Measurements from ENCODE around the gene ABCC3.

The ABCC3 gene

DNA sequence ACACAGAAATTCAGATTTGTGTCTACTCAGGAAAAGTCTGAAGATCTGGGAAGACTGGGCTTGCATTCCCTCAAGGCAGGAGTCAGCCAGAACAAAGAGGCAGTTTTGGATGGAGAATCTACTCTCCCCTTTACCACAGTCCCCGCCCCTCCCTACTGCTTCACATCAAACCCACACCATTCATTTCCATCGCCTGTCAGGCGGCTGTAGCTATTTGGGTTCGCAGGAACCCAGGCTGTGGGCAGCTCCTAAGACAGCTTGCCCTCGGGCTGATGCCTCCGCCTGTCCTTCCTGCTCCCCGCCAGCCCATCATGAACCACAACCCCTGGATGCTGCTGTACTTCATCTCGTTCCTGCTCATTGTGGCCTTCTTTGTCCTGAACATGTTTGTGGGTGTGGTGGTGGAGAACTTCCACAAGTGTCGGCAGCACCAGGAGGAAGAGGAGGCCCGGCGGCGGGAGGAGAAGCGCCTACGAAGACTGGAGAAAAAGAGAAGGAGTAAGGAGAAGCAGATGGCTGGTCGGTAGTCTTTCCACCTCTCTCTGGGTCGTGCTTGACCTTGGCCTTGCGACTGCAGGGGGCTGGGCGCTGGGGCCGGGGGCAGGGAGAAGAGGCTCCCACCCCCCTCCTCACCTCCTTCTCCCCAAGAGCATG lies 27.0 kb upstream of the ABCC3 start:
- TF ChIP-seq, protein P1, sequence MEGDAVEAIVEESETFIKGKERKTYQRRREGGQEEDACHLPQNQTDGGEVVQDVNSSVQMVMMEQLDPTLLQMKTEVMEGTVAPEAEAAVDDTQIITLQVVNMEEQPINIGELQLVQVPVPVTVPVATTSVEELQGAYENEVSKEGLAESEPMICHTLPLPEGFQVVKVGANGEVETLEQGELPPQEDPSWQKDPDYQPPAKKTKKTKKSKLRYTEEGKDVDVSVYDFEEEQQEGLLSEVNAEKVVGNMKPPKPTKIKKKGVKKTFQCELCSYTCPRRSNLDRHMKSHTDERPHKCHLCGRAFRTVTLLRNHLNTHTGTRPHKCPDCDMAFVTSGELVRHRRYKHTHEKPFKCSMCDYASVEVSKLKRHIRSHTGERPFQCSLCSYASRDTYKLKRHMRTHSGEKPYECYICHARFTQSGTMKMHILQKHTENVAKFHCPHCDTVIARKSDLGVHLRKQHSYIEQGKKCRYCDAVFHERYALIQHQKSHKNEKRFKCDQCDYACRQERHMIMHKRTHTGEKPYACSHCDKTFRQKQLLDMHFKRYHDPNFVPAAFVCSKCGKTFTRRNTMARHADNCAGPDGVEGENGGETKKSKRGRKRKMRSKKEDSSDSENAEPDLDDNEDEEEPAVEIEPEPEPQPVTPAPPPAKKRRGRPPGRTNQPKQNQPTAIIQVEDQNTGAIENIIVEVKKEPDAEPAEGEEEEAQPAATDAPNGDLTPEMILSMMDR (IDR thresholded peaks at IDR 0.05): no peak
- no peak overlapping the region for H3K4me3 ChIP-seq
- no peak overlapping the region for H3K27ac ChIP-seq
- DNase-seq (ENCODE audit: low spot score): no peak

DNA sequence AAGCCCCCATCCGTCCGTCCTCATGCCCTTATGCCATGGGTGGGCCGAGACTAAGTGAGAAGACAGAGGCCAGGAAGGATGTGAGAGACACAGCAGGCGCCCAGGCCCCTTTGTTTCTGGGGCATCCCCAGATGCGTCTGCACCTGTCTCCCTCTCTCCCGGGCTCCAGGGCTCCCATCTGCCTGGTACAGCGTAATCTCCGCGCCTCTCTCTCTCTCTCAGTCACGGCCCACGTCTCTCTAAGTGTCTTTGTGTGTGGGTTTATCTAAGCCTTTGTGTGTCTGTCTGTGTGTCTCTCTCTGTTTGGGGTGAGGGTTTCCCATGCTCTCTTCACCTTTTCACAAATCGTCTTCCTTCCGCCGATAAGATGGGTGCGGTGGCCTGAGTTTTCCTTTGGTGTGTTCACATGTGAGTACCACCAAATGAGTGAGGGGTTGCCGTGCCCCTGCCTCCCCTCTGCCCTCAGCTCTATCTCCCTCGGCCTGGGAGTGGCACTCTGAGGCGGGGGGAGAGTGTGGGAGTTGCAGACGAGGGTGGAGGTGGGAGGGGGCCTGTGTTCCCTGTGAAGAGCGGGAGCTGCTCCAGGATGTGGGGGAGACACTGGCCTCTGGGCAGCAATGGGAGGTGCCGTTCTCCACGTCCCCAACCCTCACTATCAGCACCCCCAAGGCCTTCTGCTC lies 25.8 kb upstream of the ABCC3 start:
- no peak for DNase-seq (ENCODE audit: low spot score)
- Histone ChIP-seq H3K4me3 (no peak overlapping the region), H3K27ac (no peak overlapping the region)
- TF ChIP-seq, protein P1 (IDR thresholded peaks at IDR 0.05): no peak

- H3K4me3 ChIP-seq: no peak overlapping the region
- TF ChIP-seq, protein P1 (IDR thresholded peaks at IDR 0.05): no peak
- H3K27ac ChIP-seq: no peak overlapping the region
- no peak for DNase-seq (ENCODE audit: low spot score)
Observed at GRCh38 chr17:50609380-50610074, 25.2 kb upstream of the ABCC3 start.

DNA sequence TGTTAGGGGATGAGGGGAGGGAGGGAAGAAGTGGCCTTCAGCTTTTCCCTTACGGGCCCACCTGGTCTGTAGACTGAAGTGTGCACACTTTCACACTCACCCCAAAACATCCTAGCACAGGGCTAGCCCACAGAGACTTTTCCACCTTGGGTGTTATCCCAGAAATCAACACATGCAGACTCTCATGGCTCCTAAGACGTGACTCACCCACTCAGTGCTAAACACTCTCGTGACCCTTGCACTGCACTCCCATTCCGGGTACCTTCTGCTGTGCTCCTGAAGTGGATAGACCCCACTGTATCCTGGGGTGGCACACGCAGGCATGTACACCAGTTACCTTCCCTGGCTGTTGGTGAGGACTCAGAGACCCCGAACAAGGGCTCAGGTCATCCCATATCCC lies 23.0 kb upstream of the ABCC3 start:
- Histone ChIP-seq H3K27ac (no peak overlapping the region), H3K4me3 (no peak overlapping the region)
- TF ChIP-seq, protein P1 (IDR thresholded peaks at IDR 0.05): no peak
- DNase-seq (ENCODE audit: low spot score): no peak

GRCh38 chr17:50612281-50612680 lies 22.4 kb upstream of the ABCC3 start:
- TF ChIP-seq, protein P1 (IDR thresholded peaks at IDR 0.05): no peak

GRCh38 chr17:50613007-50613992 lies 21.4 kb upstream of the ABCC3 start:
- Histone ChIP-seq H3K4me3 (no peak overlapping the region), H3K27ac (no peak overlapping the region)
- TF ChIP-seq, protein P1 (IDR thresholded peaks at IDR 0.05): no peak
- DNase-seq (ENCODE audit: low spot score): no peak

More at GRCh38 chr17:50612281-50612680, 22.4 kb upstream of the ABCC3 start:
- DNase-seq (ENCODE audit: low spot score): no peak
- Histone ChIP-seq H3K4me3 (no peak overlapping the region), H3K27ac (no peak overlapping the region)
